Naive B cell (primary cell): ENCODE measurements around the gene C10orf53. TPM values are rescaled to one million over a fixed set of nuclear protein-coding genes. Genes with fewer than 3 reads are reported as not detected.

Source experiments
- ATAC-seq, 2 donors: fragments of 150-1000 bp; cut with Tn5 transposase; 2 replicates each; pipeline ENCODE4 v1.10.0; 2021; ENCODE audit warnings: low read depth in 2 of 2, mild to moderate bottlenecking in 2 of 2, moderate library complexity in 2 of 2
- DNase-seq: peaks from one replicate; pipeline ENCODE4 v3.0.0; 2022
- H3K27ac Mint-ChIP-seq, 6 donors: one replicate each; pipeline ENCODE4 v1.8.0; 2020 to 2022; ENCODE audit warnings: mild to moderate bottlenecking in 6 of 6, mixed read lengths in 6 of 6, moderate library complexity in 5 of 6, inconsistent platforms in 2 of 6
- H3K27me3 Mint-ChIP-seq, 3 donors: one replicate each; pipeline ENCODE4 v1.8.0; 2021 to 2022; ENCODE audit warnings: mixed read lengths in 3 of 3, mild to moderate bottlenecking in 1 of 3
- H3K36me3 Mint-ChIP-seq, 2 donors: one replicate each; pipeline ENCODE4 v1.8.0; 2020 to 2022; ENCODE audit warnings: mixed read lengths in 2 of 2, inconsistent platforms in 1 of 2, mild to moderate bottlenecking in 1 of 2
- H3K4me1 Mint-ChIP-seq, 3 donors: one replicate each; pipeline ENCODE4 v1.8.0; 2020 to 2022; ENCODE audit warnings: mixed read lengths in 3 of 3, inconsistent platforms in 1 of 3, mild to moderate bottlenecking in 1 of 3, moderate library complexity in 1 of 3
- H3K4me3 Mint-ChIP-seq, 8 donors: one replicate each; pipeline ENCODE4 v1.8.0; 2020 to 2022; ENCODE audit warnings: mild to moderate bottlenecking in 8 of 8, mixed read lengths in 8 of 8, moderate library complexity in 8 of 8, inconsistent platforms in 2 of 8
- H3K9me3 Mint-ChIP-seq, 7 donors: one replicate each; pipeline ENCODE4 v1.8.0; 2020 to 2022; ENCODE audit warnings: mixed read lengths in 7 of 7, mild to moderate bottlenecking in 5 of 7, inconsistent platforms in 2 of 7, moderate library complexity in 1 of 7
- polyA plus RNA-seq, 6 donors: library from polyadenylated mRNA; unstranded; fragments of 300-500 nt; fragmentation: Illumina TruSeq; gene quantifications; one replicate each; pipeline ENCODE4 v1.2.3, GENCODE V29; 2021; ENCODE audit warnings: low read depth in 6 of 6

The C10orf53 gene, protein sequence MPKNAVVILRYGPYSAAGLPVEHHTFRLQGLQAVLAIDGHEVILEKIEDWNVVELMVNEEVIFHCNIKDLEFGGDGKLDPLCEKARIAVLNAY
- not detected for polyA plus RNA-seq

DNA sequence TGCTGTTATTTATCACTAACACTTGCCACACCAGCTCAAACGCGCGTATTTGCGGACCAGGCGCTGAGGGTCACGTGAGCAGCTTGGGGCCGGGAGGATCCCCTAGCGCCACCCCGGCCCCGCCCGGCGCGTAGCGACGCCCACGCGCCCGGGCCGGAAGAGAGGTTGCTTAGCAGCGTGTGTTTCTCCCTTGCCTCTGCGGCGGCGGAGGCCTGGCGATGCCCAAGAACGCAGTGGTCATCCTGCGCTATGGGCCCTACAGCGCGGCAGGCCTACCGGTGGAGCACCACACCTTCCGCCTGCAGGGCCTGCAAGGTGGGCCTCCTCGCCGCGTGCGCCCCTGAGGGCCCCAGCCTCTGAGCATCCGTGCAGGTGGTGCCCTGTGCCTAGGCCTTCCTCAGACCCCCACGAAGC lies at the start of gene C10orf53:
Gene C10orf53, plus strand, starts transcription at position 172 of the 414 bp plus-strand sequence. Its CDS starts 47 bp downstream, at position 219.
- ATAC-seq (no peak), DNase-seq (no peak)
- peaks cover 6 to 82% (median 29%) of the 10 kb centered on the region in 7 donors for H3K9me3 Mint-ChIP-seq
- peak within 1 kb of the TSS in 2 of 8 donors; percentile 21 to 35 for H3K4me3 Mint-ChIP-seq
- no peak within 1 kb of the TSS for H3K27ac Mint-ChIP-seq
- peaks cover 0 to 5% (median 0%) of the 10 kb centered on the region in 3 donors for H3K4me1 Mint-ChIP-seq
- H3K36me3 Mint-ChIP-seq: peaks cover 0 to 24% of the 10 kb centered on the region in 2 donors
- H3K27me3 Mint-ChIP-seq: peaks cover 40 to 57% (median 57%) of the 10 kb centered on the region in 3 donors

DNA sequence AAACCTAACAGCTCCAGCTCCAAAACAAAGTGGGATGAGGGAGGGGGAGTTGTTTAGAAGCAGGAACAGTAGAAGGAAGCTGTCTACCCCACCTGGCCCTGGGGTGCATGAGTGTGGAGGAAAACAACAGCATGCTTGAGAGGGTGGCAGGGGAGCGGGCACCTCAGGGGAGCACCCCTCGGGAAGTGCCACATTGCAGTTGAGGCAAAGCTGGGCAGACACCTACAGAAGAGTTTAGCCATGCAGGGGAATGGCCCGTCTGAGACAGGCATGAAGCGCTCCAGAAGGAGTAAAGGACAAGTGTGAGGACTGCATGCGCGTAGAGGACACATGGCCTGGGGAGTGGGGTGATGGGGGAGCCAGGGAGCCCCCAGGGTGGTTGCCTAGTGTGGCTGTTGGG lies 47.5 kb upstream of the C10orf53 start:
- Mint-ChIP-seq H3K9me3 (peaks cover 0 to 3% (median 0%) of the 10 kb centered on the region in 7 donors), H3K27ac (no peak overlapping the region), H3K4me3 (no peak overlapping the region), H3K4me1 (no peaks in the 10 kb centered on the region), H3K27me3 (peaks cover under 1 to 5% (median 1%) of the 10 kb centered on the region in 3 donors), H3K36me3 (no peaks in the 10 kb centered on the region)
- ATAC-seq: no peak
- DNase-seq: no peak

- no peak overlapping the region for H3K4me3 Mint-ChIP-seq
- peaks cover 0 to 3% (median 0%) of the 10 kb centered on the region in 7 donors for H3K9me3 Mint-ChIP-seq
- no peak overlapping the region for H3K27ac Mint-ChIP-seq
- H3K4me1 Mint-ChIP-seq: no peaks in the 10 kb centered on the region
- peaks cover under 1 to 7% (median 4%) of the 10 kb centered on the region in 3 donors for H3K27me3 Mint-ChIP-seq
- no peaks in the 10 kb centered on the region for H3K36me3 Mint-ChIP-seq
- DNase-seq (no peak), ATAC-seq (no peak)
Observed at GRCh38 chr10:49632406-49633317, 46.8 kb upstream of the C10orf53 start.

- Mint-ChIP-seq H3K27ac (no peak overlapping the region), H3K27me3 (peaks cover 4 to 15% (median 7%) of the 10 kb centered on the region in 3 donors), H3K9me3 (peaks cover 0 to 3% (median 0%) of the 10 kb centered on the region in 7 donors), H3K4me1 (no peaks in the 10 kb centered on the region), H3K4me3 (no peak overlapping the region), H3K36me3 (no peaks in the 10 kb centered on the region)
- ATAC-seq (no peak), DNase-seq (no peak)
Observed at GRCh38 chr10:49633327-49634068, 46.0 kb upstream of the C10orf53 start.

- Mint-ChIP-seq H3K27ac (no peak overlapping the region), H3K36me3 (no peaks in the 10 kb centered on the region), H3K27me3 (peaks cover 4 to 16% (median 7%) of the 10 kb centered on the region in 3 donors), H3K9me3 (peaks cover 0 to 3% (median 0%) of the 10 kb centered on the region in 7 donors), H3K4me1 (no peaks in the 10 kb centered on the region), H3K4me3 (no peak overlapping the region)
- DNase-seq (no peak), ATAC-seq (no peak)
Observed at GRCh38 chr10:49634069-49634660, 45.3 kb upstream of the C10orf53 start.

- no peaks in the 10 kb centered on the region for H3K9me3 Mint-ChIP-seq
- H3K36me3 Mint-ChIP-seq: no peaks in the 10 kb centered on the region
- no peaks in the 10 kb centered on the region for H3K4me1 Mint-ChIP-seq
- no peak for DNase-seq
- H3K27me3 Mint-ChIP-seq: peaks cover 33 to 63% (median 39%) of the 10 kb centered on the region in 3 donors
- no peak overlapping the region for H3K27ac Mint-ChIP-seq
- ATAC-seq: no peak
- no peak overlapping the region for H3K4me3 Mint-ChIP-seq
Observed at GRCh38 chr10:49642311-49642710, 37.1 kb upstream of the C10orf53 start.

GRCh38 chr10:49643241-49644034 lies 36.0 kb upstream of the C10orf53 start:
- no peak for ATAC-seq
- Mint-ChIP-seq H3K27me3 (peaks cover 32 to 55% (median 33%) of the 10 kb centered on the region in 3 donors), H3K4me3 (no peak overlapping the region), H3K36me3 (no peaks in the 10 kb centered on the region), H3K27ac (no peak overlapping the region), H3K9me3 (no peaks in the 10 kb centered on the region), H3K4me1 (no peaks in the 10 kb centered on the region)
- DNase-seq: no peak

GRCh38 chr10:49644035-49644646 lies 35.3 kb upstream of the C10orf53 start:
- H3K27ac Mint-ChIP-seq: no peak overlapping the region
- H3K4me3 Mint-ChIP-seq: no peak overlapping the region
- no peaks in the 10 kb centered on the region for H3K9me3 Mint-ChIP-seq
- ATAC-seq (no peak), DNase-seq (no peak)
- H3K27me3 Mint-ChIP-seq: peaks cover 32 to 61% (median 33%) of the 10 kb centered on the region in 3 donors
- H3K36me3 Mint-ChIP-seq: no peaks in the 10 kb centered on the region
- H3K4me1 Mint-ChIP-seq: peaks cover under 1 to 4% (median 1%) of the 10 kb centered on the region in 3 donors

- H3K9me3 Mint-ChIP-seq: no peaks in the 10 kb centered on the region
- DNase-seq (no peak), ATAC-seq (no peak)
- H3K4me3 Mint-ChIP-seq: peak overlapping the region in 1 of 8 donors; percentile 25
- H3K4me1 Mint-ChIP-seq: peaks cover 5 to 11% (median 5%) of the 10 kb centered on the region in 3 donors
- no peaks in the 10 kb centered on the region for H3K36me3 Mint-ChIP-seq
- peaks cover 27 to 55% (median 28%) of the 10 kb centered on the region in 3 donors for H3K27me3 Mint-ChIP-seq
- H3K27ac Mint-ChIP-seq: no peak overlapping the region
Observed at GRCh38 chr10:49645417-49645816, 34.0 kb upstream of the C10orf53 start.

DNA sequence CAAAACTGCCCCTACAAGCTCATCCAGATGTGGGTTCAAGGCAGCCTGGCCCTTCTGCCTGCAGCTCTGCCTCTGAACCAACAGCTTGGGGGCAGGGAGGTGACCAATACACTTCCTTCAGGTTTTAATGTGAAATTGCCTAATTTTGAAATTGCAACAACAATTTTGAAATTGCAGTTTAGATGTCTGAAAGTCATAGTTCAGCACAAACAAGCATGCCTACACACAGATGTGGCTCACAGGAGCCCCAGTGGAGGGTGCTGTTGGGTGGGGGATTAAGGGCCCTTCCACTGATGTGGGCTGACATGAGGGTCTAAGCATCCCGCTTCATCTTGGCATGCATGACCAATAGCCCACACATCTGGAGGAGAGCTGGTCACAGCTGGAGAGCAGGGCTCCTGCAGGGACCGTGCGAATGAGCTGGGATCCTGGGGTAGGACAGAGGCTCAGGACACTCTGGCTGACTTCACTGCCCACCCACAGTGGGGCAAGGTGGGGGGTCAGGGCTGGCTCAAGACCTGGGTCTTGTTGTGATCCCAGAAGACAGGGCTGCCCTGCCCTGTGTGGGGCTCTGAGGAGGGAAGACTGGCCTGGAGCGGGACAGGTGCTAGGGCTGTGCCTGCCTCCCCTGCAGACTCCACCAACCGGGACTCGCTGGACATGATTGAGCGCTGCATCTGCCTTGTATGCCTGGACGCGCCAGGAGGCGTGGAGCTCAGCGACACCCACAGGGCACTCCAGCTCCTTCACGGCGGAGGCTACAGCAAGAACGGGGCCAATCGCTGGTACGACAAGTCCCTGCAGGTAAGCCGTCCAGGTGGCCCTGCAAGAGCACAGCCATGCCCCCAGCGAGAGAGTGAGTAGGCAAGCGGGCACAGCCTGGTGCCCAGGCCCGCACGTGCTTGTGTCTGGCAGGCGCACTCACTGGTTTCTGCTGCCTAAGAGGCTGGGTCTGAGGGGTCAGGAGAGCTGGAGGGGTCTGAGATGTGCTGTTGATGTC lies 33.3 kb upstream of the C10orf53 start:
- no peak overlapping the region for H3K27ac Mint-ChIP-seq
- ATAC-seq: no peak
- H3K36me3 Mint-ChIP-seq: no peaks in the 10 kb centered on the region
- peaks cover 23 to 55% (median 24%) of the 10 kb centered on the region in 3 donors for H3K27me3 Mint-ChIP-seq
- H3K4me3 Mint-ChIP-seq: no peak overlapping the region
- H3K9me3 Mint-ChIP-seq: no peaks in the 10 kb centered on the region
- no peak for DNase-seq
- peaks cover 5 to 11% (median 5%) of the 10 kb centered on the region in 3 donors for H3K4me1 Mint-ChIP-seq

GRCh38 chr10:49647554-49647953 lies 31.9 kb upstream of the C10orf53 start:
- no peaks in the 10 kb centered on the region for H3K9me3 Mint-ChIP-seq
- no peak overlapping the region for H3K4me3 Mint-ChIP-seq
- H3K27ac Mint-ChIP-seq: no peak overlapping the region
- DNase-seq: no peak
- H3K27me3 Mint-ChIP-seq: peaks cover 14 to 42% (median 23%) of the 10 kb centered on the region in 3 donors
- no peak for ATAC-seq
- H3K36me3 Mint-ChIP-seq: no peaks in the 10 kb centered on the region
- peaks cover 5 to 11% (median 8%) of the 10 kb centered on the region in 3 donors for H3K4me1 Mint-ChIP-seq
